Measurements from ENCODE around the gene RALGAPA2.

GRCh38 chr20:20455926-20456325, 256.5 kb downstream of the RALGAPA2 start:
- TF ChIP-seq CTCF (conservative IDR thresholded peaks at IDR 0.05; ENCODE audit: low read depth, low read length), result no peak
- TF ChIP-seq EZH2 (IDR thresholded peaks at IDR 0.05; ENCODE audit: low read length, unreplicated experiment), result no peak
